Activated CD8-positive, alpha-beta memory T cell treated with anti-CD3 and anti-CD28 coated beads, Interleukin-2, amount 50 U/mL, for 4 hours (primary cell): ENCODE results near the gene MPRIP.

Experiments used
- DNase-seq: peaks from one replicate; pipeline ENCODE4 v3.0.0-alpha.2; 2020

Gene MPRIP

GRCh38 chr17:17091276-17091675 lies 49.0 kb downstream of the MPRIP start:
- DNase-seq: no peak

GRCh38 chr17:17091856-17092756 lies 49.8 kb downstream of the MPRIP start:
- no peak for DNase-seq

DNA sequence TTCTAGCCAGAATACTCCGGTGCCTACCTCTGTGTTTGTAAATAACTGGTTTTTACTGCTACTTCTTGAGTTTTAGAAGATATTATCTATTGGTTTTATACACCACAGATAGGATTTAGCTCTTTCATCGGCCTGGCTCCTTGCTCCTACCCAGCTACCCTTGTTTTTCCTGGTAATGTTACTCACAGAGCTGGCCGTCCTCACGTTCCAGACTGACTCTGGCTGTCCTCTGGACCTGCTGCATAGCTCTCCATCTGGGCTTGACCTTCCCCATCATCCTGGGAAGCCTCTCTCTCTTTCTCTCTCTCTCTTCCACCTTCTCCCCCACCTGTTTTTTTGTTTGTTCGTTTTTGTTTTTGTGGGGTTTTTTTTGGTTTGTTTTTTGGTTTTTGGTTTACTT lies 51.5 kb downstream of the MPRIP start:
- DNase-seq: no peak

DNA sequence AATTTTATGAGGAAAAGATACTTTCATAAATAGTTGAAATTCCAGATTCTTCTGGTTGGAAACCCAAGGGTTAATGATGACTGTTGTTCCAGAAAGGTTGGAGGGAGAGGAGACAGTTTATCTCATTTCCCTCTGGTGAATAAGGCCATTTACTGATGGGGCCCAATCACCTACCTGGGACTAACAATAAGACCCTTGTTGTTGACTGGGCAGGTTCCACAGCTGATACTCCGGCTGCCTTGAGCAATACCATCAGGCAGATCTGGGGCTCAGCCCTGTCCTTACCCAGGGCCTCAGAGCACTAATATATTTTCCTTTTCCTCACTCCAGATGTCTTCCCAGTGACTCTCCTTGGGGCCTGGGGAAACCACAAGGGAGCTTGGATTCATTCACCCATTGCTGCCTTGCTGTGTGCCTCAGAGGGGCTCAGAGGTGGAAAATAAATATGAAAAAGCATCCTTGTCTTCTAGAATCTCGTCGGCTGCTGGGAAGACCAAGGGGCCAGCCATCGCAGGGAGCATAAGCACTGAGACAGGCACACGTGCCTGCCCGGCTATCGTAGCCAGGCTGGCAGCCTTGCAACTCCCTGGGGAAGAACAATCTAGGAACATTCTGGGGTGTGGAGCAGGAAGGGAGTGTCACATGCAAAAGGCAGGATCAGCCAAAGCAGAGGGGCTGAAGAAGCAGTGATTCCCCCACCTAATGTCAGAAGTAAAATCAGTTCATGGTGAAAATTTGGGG lies 54.4 kb downstream of the MPRIP start:
- DNase-seq: no peak

DNA sequence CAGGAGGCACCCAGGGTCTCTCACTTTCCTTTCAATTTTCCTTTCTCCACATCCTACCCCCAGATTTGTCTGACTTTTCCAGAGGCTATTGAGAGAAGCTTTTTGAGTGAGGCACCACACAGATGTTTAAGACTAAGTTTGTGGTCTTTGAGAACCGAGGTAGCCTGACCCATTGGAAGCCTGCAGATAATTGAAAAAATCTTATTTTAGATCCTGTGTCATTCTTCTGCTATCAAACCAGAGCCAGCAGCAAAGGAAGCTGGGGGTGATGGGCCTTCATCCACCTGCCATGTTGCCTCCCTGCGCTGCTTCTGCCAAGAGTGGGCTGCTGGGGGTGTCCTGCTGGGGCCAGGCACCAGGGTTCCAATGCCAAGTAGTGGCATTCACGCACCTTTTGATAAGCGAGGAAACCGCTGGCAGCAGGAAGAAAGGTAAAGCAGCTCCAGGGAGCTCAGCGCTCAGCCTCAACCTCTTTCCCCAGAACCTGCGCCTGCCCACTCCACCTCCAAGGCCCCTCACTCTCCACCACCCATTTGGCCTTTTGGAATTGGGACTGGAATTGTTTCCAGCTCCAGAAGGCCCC lies 55.6 kb downstream of the MPRIP start:
- DNase-seq: no peak

GRCh38 chr17:17098551-17099179 lies 56.4 kb downstream of the MPRIP start:
- DNase-seq: no peak

DNA sequence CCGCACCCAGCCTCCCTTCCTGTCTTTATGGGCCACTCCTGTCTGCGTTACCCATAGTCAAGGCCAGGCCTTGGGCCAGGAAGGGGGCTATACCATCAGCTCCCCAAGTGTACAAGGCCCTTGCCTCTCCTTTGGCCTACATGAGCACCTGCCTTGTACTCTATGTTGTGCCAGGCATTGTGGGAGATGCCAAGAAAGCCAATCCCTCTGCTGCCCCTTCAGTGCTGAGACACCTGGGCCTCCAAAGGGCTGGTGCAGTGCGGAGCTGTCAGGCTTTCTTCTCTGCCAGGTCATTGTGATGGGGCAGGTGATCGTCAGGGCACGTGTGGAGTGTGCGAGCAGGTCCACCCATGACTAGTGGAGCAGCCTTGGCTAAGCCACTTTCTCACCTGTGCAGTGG lies 59.9 kb downstream of the MPRIP start:
- no peak for DNase-seq

- DNase-seq: no peak
These were observed 60.9 kb downstream of the MPRIP start for GRCh38 chr17:17103160-17103559.

- DNase-seq: no peak
These were observed 61.8 kb downstream of the MPRIP start for GRCh38 chr17:17104036-17104435.

DNA sequence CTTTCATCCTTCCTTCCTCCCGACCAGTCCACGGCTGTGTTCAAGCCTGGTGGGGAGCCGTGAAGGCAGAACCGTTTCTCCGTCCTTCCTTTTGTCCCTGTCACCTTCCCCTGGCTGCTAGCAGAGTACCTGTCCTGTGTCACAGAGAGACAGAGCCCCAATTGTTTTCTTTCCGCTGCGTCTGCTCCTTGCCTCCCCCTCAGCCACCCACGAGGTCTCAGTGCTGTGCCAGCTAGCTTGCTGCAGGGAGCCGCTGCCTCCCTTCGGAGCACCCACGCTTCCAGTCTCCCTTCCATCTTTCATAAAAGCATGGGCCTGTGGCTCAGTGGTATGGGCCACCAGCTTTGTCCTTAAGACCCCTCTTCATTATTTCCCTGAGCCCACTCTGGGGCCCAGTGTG lies 62.2 kb downstream of the MPRIP start:
- no peak for DNase-seq

DNA sequence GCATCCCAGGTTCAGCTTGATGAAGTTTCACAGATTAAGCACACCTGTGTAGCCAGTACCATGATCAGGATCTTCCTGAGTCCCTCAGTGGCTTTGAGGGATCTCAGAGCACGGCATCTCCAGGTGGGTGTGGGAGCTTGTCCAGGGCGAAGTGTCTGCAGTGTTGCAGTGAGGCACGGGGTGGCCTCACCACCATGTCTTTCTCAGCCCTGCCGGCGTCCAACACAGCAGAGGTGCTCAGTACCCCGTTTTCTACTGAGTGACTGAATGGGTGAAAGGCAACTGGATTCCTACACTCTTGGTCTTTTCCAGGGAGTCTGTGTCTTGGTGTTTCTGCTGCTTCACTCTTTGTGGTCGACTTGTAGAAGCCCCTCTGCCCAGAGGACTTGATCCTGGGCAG lies 63.7 kb downstream of the MPRIP start:
- DNase-seq: no peak

GRCh38 chr17:17106756-17107155 lies 64.5 kb downstream of the MPRIP start:
- no peak for DNase-seq

DNA sequence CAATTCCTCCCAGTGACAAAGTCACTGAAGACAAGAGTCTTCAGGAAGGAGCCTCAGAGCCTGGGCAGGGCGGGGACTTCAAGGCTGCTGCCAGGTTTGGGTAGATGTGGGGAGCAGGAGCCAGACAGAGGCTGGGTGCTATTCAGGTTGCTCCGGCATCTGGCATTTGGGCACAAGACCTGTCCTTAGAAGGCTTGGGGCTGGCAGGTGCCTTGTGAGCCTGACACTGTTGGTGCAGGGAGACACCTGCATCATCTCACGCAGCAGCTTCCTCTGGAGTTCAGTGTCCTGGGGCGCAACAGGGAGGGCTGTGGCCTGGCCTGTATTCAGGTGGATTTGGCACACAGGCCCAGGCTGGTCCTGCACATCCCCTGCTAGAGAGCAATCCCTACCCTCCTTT lies 65.0 kb downstream of the MPRIP start:
- DNase-seq: no peak

DNA sequence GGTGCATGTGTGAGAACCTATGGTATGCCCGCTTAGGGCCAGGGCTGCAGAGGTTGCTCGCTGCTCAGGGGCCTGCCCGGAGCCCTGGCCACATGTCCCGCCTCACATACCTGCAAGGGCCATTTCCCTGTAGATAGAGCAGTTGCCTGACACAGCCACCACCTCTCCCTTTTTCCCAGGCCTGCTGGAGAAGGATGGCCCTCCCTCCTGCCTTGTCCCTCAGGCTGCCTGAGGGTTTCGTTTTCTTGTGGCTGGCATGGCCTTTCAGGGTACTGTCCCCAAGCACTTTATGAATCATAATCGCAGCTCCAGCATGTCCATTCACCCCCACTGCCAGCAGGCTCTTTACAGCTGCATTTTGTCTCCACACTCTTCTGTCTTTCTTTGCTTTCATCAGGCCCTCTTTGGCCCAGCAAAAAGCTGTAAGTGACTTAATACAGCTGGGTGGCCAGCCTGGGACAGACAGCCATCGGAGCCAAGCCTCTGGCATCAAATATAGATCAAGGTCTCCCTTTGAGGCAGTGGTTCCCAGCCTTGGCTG lies 65.7 kb downstream of the MPRIP start:
- no peak for DNase-seq

DNA sequence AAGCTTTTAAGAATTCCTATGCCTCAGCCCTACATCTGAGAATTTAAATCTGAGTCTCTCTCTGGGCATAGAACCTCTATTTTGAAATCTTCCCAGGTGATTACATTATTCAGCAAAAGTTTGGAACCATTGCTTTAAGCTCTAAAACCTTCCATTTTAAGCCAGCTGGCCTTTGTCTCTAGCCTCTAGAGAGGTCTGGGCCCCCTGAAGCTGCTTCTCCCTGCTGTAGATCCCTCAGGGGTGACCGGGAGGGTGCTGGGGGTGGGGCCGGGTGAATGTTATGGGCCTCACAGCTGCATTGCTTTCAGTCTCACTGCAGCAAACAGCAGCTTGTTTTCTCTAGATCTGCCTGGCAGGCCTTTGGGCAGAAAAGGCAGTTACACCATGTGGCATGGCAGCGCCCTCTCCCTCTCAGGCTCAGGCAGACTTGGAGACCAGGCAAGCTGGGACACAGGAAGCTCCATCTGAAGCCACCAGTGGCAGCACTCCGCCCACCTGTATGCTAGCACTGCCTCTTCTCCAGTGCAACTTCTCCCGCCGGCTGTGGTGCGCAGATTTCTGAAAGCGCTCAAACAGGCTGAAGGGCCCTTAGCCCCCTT lies 66.3 kb downstream of the MPRIP start:
- DNase-seq: no peak

- DNase-seq: no peak
These were observed 67.0 kb downstream of the MPRIP start for GRCh38 chr17:17109256-17109655.

- DNase-seq: no peak
These were observed 67.7 kb downstream of the MPRIP start for GRCh38 chr17:17109907-17110306.

DNA sequence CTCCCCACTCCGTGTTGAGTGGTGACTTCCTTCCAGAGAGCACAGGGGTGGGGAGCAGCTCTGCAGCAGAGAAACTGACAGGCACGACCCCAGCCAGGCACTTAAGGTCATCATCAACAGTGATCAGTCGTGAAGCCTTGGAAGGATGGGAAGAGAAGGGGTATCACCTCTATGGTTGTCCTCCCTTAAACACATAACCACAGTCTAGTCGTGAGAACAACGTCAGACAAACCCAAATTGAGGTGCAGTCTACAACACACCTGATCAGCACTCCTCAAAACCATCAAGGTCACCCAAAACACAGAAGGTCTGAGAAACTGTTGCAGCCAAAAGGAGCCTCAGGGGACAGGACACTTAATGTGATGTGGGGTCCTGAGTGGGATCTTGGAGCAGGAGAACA lies 68.3 kb downstream of the MPRIP start:
- no peak for DNase-seq

DNA sequence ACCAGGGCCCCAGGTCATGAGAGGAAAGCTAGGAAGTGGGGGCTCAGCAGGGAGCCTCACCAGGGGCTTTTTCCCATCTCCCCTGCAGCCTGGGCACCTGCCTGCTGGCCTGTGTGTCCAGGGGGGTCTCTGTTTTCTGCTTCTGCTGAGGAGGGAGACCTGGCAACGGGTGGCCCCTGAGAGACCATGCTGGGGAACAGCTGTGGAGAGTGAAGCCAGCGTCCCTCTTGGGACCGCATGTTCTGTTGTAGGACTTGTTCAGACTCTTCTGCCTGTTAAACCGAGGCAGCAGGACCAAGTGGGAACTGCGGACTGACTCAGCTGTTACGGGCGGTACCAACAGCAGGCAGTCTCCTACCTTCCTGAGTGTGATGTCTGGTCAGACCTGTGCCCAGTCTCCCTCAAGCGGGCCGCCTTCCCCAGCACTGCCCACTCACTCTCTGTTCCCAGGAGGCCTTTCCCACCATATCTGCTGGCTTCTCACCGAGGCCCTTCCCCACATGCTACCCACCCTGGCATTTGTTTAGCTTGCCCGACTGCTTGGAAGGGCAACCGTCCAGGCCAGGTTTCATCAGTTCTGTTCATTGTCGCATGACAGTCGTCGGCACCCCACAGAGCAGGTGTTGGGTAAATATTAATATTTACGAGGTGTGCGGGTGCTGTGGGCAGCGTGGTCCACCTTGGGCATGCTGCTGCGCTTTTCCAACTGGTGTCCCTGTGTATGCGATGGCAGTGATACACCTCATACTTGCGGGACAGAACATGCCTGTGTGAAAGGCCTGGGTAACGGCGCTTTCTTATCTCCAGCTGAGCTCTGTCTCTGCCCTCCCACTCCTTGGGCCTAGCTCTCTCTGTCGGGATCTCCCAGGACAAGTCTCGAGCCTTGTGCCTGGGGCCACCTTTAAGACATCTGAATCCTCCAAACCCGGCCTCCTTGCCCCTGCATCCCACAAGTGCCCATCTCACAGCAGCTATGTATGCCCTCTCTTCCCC lies 69.4 kb downstream of the MPRIP start:
- no peak for DNase-seq

DNA sequence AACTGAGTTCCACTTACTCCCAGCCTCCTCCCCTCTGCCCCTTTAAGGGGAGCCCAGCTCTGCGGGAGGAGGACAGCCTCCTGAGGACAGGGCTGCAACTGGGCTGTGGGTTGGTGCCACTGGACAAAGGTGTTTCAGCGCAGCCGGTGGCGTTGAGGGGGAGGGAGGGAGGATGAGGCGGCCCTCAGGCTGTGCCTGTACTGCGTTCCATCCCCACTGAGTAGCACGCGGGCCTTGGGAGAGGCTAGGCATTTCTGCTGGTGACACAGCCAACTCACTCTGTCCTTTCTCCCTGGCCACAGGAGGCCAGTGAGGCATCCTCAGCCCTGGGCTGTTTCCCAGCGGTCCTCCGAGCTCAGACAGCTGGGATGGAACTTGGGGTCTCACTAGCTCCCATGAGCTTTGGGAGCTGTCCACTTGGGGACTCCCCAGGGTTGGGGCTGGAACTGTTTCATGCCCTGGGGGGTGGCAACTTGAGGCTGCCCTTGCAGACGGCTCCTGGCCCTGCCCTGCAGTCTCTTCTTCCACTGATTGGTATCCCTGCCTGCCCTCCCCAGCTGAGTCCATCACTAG lies 70.5 kb downstream of the MPRIP start:
- no peak for DNase-seq

DNA sequence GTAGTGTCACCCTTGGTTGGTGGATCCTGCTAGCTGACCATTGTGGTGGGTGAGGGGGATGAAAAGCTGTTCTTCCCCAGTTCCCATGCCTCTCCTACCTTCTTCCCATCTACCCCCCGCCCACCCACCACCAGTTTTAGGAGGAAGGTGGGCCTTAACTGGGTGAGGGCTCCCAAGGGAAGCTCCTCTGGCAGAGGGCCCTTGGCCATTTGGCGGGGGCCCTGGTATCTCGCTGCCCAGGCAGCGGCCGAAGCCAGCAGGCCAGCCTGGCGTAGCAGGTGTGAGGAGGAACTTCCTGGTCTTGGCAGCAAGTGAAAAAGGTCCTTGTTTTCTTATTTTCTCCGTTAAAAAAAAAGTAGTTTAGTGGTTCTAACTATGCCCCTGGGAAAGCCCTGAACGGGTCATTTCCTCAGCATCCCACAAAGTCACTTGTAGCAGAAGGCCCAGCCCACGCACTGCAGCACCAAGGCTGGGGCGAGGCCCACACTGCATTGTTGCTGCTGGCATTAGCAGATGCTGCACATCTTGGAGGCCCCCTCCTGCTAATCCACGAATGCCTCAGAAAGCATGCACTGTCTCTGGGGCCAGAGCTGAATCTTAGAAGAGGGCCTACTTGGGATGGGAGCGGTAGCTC lies 72.5 kb downstream of the MPRIP start:
- DNase-seq: no peak
